ENCODE measurements around the gene CFAP99.

CFAP99 gene

DNA sequence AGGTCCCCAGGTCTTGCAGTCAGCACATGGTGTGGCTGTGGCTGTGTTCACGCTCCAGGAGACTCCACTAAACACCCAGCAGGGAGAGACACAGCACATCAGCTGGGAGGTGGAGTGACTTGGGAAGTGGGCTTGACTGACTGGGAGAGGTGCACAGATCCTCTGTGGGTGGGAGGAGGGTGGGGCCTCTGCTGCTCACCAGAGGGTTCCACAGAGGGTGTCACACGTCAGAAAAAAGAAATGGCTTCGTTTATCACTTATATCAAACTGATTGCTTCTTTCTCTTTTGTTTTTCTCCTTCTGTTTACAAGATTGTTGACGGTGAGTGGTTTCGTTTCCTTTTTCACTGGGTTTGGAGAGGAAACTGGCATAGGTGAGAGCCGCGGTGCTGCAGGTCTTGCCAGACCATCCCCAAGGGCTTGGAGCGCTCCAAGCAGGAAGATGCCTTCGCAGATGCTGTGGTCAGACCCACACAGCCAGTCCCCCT is 92.9 kb downstream of the CFAP99 start:
- TF ChIP-seq, protein P1, sequence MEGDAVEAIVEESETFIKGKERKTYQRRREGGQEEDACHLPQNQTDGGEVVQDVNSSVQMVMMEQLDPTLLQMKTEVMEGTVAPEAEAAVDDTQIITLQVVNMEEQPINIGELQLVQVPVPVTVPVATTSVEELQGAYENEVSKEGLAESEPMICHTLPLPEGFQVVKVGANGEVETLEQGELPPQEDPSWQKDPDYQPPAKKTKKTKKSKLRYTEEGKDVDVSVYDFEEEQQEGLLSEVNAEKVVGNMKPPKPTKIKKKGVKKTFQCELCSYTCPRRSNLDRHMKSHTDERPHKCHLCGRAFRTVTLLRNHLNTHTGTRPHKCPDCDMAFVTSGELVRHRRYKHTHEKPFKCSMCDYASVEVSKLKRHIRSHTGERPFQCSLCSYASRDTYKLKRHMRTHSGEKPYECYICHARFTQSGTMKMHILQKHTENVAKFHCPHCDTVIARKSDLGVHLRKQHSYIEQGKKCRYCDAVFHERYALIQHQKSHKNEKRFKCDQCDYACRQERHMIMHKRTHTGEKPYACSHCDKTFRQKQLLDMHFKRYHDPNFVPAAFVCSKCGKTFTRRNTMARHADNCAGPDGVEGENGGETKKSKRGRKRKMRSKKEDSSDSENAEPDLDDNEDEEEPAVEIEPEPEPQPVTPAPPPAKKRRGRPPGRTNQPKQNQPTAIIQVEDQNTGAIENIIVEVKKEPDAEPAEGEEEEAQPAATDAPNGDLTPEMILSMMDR (conservative IDR thresholded peaks at IDR 0.05; ENCODE audit: low read depth, low read length): no peak
- no peak for DNase-seq (ENCODE audit: low read depth)
- no peak overlapping the region for H3K4me3 ChIP-seq (ENCODE audit: low read length)
